ENCODE measurements around the gene STXBP1. TPM values are rescaled to one million over a fixed set of nuclear protein-coding genes. Genes with fewer than 3 reads are reported as not detected.

The STXBP1 gene
- total and polyA plus RNA-seq, 2 of the 13 experiments (the other 11 are each of a cell fraction or from before 2014, with no cell fraction given) = 2.9 TPM

DNA sequence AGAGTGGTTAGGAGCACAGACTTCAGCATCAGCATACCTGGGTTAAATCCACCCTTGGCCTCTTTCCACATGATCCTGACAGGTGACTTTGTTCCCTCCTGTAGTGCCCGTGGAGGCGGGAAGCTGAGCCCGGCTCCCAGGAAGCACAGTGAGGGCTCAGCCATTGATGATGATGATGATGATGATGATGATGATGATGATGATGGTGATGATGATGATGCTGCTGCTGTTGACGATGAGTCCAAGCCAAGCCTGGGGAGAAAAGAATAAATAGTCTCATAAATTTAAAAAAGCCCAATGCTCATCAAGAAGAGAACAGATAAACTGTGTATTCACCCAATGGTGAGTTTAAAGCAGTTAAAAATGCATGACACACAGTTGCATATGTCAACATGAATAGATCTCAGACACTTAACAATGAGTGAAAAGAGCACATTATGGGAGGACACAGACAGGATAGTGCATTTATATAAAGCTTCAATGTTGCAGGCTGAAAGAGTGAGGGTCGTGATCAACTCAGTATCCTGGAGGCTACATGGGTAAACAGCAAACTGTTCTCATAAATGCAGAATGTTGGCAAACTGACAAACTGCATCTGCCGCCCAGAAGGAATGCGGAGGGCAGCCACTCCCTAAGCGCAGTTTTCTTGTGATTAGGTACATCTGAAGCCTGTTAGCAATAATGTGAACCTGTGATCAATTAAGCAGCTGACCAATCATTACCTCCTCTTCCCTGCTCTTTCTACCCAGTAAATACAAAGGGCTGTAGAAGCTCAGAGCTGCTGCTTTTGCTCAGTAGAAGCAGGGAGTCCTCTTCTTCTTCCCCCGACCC is 83.0 kb downstream of the STXBP1 start:
- no TSS peak for BruUV-seq (replicated peaks)
- H3K4me3 ChIP-seq (replicated peaks in 1 of 3; ENCODE audit: insufficient read depth in 1 of 3, low read depth in 2 of 3, low read length in 3 of 3) = no peak overlapping the region
- no peak overlapping the region for H2AFZ ChIP-seq (ENCODE audit: low read length)
- ChIA-PET CTCF (ENCODE audit: low intra/inter-chr PET ratio, low total read pairs) (no interaction called here), POLR2A (no interaction called here)
- H3K9me3 ChIP-seq (ENCODE audit: low read length) = no peaks in the 10 kb centered on the region
- H3K36me3 ChIP-seq (replicated peaks in 1 of 2; ENCODE audit: control insufficient read depth in 1 of 2, insufficient read depth in 2 of 2, low read length in 2 of 2) = no peaks in the 10 kb centered on the region
- no peaks in the 10 kb centered on the region for H3K79me2 ChIP-seq (ENCODE audit: insufficient read depth, low read length)
- in situ Hi-C loops (cut with HindIII; ENCODE audit: extremely low pct_ligation_motif_present, low pct_unique_long_range_greater_than_20kb) = no loop called here
- no peak overlapping the region for H3K9ac ChIP-seq (ENCODE audit: insufficient read depth, low read depth, low read length)
- H3K27me3 ChIP-seq (ENCODE audit: control insufficient read depth in 1 of 2, insufficient read depth in 2 of 2, low read length in 2 of 2) = no peaks in the 10 kb centered on the region
- ATAC-seq = no peak
- no peak for DNase-seq (ENCODE audit: low spot score)
- whole genome bisulfite sequencing (ENCODE audit: low lambda C conversion rate) = 68% methylated on average over 9 of the region's 9 CpGs
- no peaks in the 10 kb centered on the region for H4K20me1 ChIP-seq (ENCODE audit: insufficient read depth, low read length)
- FAIRE-seq = no peak
- H3K27ac ChIP-seq (ENCODE audit: extremely low read length, insufficient read depth, low read length) = no peak overlapping the region
- H3K4me2 ChIP-seq (ENCODE audit: low read depth, low read length) = no peak overlapping the region
- H3K4me1 ChIP-seq (ENCODE audit: insufficient read depth, low read length) = no peaks in the 10 kb centered on the region
- intact Hi-C loops (cut with micrococcal nuclease; ENCODE audit: unreplicated experiment) = no loop called here
- TF ChIP-seq ZNF746 (CRISPR knock-in tag; IDR thresholded peaks at IDR 0.05) = no peak
- TF ChIP-seq CREB1 (IDR thresholded peaks at IDR 0.05) = peak; percentile 88
- TF ChIP-seq CREB1 (CRISPR knock-in tag; IDR thresholded peaks at IDR 0.05) = no peak

DNA sequence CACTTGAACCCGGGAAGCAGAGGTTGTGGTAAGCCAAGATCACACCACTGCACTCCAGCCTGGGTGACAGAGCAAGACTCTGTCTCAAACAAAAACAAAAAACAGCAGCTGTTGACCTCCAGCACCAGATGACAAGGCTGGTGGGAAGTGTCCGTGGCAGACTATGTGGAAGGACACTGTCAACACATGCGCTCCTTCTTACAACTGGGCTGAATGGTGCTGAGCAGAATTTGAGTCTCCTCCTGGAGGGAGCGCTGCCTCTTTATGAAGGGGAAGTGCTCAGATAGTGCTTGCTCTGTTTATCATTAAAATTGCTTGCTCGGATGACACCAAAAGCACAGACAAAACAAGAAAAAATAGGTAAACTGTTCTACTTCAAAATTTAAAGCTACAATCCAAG is 85.5 kb downstream of the STXBP1 start:
- ChIA-PET POLR2A (no interaction called here), CTCF (ENCODE audit: low intra/inter-chr PET ratio, low total read pairs) (no interaction called here)
- BruUV-seq (replicated peaks) = no TSS peak
- H3K27me3 ChIP-seq (ENCODE audit: control insufficient read depth in 1 of 2, insufficient read depth in 2 of 2, low read length in 2 of 2) = no peaks in the 10 kb centered on the region
- H3K4me1 ChIP-seq (ENCODE audit: insufficient read depth, low read length) = peaks cover 10% of the 10 kb centered on the region; the same call in 1 of the 2 replicates
- H3K4me2 ChIP-seq (ENCODE audit: low read depth, low read length) = no peak overlapping the region
- no peak overlapping the region for H3K27ac ChIP-seq (ENCODE audit: extremely low read length, insufficient read depth, low read length)
- no peak for ATAC-seq
- H3K36me3 ChIP-seq (replicated peaks in 1 of 2; ENCODE audit: control insufficient read depth in 1 of 2, insufficient read depth in 2 of 2, low read length in 2 of 2) = no peaks in the 10 kb centered on the region
- 53% methylated on average over 5 of the region's 5 CpGs for WGBS (ENCODE audit: low lambda C conversion rate)
- intact Hi-C loops (cut with micrococcal nuclease; ENCODE audit: unreplicated experiment) (no loop called here), in situ Hi-C loops (cut with HindIII; ENCODE audit: extremely low pct_ligation_motif_present, low pct_unique_long_range_greater_than_20kb) (no loop called here)
- DNase-seq (ENCODE audit: low spot score) = no peak
- no peaks in the 10 kb centered on the region for H3K9me3 ChIP-seq (ENCODE audit: low read length)
- no peak overlapping the region for H3K9ac ChIP-seq (ENCODE audit: insufficient read depth, low read depth, low read length)
- H3K4me3 ChIP-seq (replicated peaks in 1 of 3; ENCODE audit: insufficient read depth in 1 of 3, low read depth in 2 of 3, low read length in 3 of 3) = no peak overlapping the region
- FAIRE-seq = no peak
- H4K20me1 ChIP-seq (ENCODE audit: insufficient read depth, low read length) = no peaks in the 10 kb centered on the region
- no peaks in the 10 kb centered on the region for H3K79me2 ChIP-seq (ENCODE audit: insufficient read depth, low read length)
- no peak overlapping the region for H2AFZ ChIP-seq (ENCODE audit: low read length)
- TF ChIP-seq RELA (CRISPR knock-in tag; IDR thresholded peaks at IDR 0.05) (no peak), ZSCAN9 (CRISPR knock-in tag; IDR thresholded peaks at IDR 0.05; ENCODE audit: borderline replicate concordance) (no peak), ZNF792 (CRISPR knock-in tag; IDR thresholded peaks at IDR 0.05) (no peak), ZNF768 (CRISPR knock-in tag; IDR thresholded peaks at IDR 0.05) (no peak), TRIM24 (CRISPR knock-in tag; IDR thresholded peaks at IDR 0.05) (no peak), EED (CRISPR knock-in tag; IDR thresholded peaks at IDR 0.05) (no peak), CENPT (CRISPR knock-in tag; IDR thresholded peaks at IDR 0.05; ENCODE audit: low read depth) (no peak), FOXO1 (CRISPR knock-in tag; IDR thresholded peaks at IDR 0.05) (no peak), KLF11 (CRISPR knock-in tag; IDR thresholded peaks at IDR 0.05) (no peak)
- TF ChIP-seq, protein P1, sequence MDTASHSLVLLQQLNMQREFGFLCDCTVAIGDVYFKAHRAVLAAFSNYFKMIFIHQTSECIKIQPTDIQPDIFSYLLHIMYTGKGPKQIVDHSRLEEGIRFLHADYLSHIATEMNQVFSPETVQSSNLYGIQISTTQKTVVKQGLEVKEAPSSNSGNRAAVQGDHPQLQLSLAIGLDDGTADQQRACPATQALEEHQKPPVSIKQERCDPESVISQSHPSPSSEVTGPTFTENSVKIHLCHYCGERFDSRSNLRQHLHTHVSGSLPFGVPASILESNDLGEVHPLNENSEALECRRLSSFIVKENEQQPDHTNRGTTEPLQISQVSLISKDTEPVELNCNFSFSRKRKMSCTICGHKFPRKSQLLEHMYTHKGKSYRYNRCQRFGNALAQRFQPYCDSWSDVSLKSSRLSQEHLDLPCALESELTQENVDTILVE (CRISPR knock-in tag; IDR thresholded peaks at IDR 0.05) = no peak

All from HepG2 (cell line).